HFFc6 (cell line): ENCODE measurements around the gene KIF13A. TPM values are rescaled to one million over a fixed set of nuclear protein-coding genes. Genes with fewer than 3 reads are reported as not detected.

ENCODE experiments used
- DNase-seq: peaks from one replicate; pipeline ENCODE4 v3.0.0-alpha.2; 2018
- H3K27ac Mint-ChIP-seq: 2 replicates; pipeline ENCODE4 v1.8.0; 2020; ENCODE audit warnings: mild to moderate bottlenecking, mixed read lengths
- H3K27me3 Mint-ChIP-seq: 2 replicates; pipeline ENCODE4 v1.8.0; 2021; ENCODE audit warnings: mild to moderate bottlenecking, moderate library complexity, mixed read lengths; ENCODE audit not compliant: insufficient read depth
- H3K36me3 Mint-ChIP-seq: 2 replicates; pipeline ENCODE4 v1.8.0; 2021; ENCODE audit warnings: low read depth, mixed read lengths
- H3K4me1 Mint-ChIP-seq: 2 replicates; pipeline ENCODE4 v1.8.0; 2020; ENCODE audit warnings: low read depth, mixed read lengths
- H3K4me3 Mint-ChIP-seq: 2 replicates; pipeline ENCODE4 v1.8.0; 2020; ENCODE audit warnings: mild to moderate bottlenecking, moderate library complexity, mixed read lengths
- H3K9me3 Mint-ChIP-seq: 2 replicates; pipeline ENCODE4 v1.8.0; 2020; ENCODE audit warnings: mild to moderate bottlenecking, mixed read lengths
- CTCF ChIP-seq: fragments of 200-600 bp; sonication (generic); IDR thresholded peaks from 2 replicates; pipeline ENCODE4 v1.5.0; 2021; ENCODE audit warnings: antibody characterized with exemption, mild to moderate bottlenecking
- long read RNA-seq: library from polyadenylated mRNA; unstranded; transcript quantifications from one replicate; pipeline ENCODE4 v2.0.0, GENCODE V29; 2019
- total RNA-seq, 6 experiments: library from RNA; stranded (reverse); fragmentation: NEBNext Ultra II Directional; extraction: Animal tissue kit (Norgen Biotek cat#: 25700); gene quantifications; 2 replicates in 1 of 6; 3 replicates in 5 of 6; pipeline ENCODE4 v1.2.3, GENCODE V29; 2021

The KIF13A gene
- total RNA-seq = 10 to 100 TPM; 63.7 to 72.8 (median 66.4) TPM
- long read RNA-seq, partial matches to known transcripts = 6 of 12 reads
- long read RNA-seq, other reads (novel, unspliced or antisense) = 5 of 12 reads

- H3K27me3 Mint-ChIP-seq = no peaks in the 10 kb centered on the region; the same call in 1 of the 2 replicates
- DNase-seq = no peak
- peaks cover 56% of the 10 kb centered on the region for H3K4me1 Mint-ChIP-seq
- peaks cover 15% of the 10 kb centered on the region for H3K36me3 Mint-ChIP-seq
- peak within 1 kb of the TSS; percentile 95 for H3K4me3 Mint-ChIP-seq
- TF ChIP-seq CTCF = no peak
- no peaks in the 10 kb centered on the region for H3K9me3 Mint-ChIP-seq
- H3K27ac Mint-ChIP-seq = peak within 1 kb of the TSS; percentile 94
Observed at GRCh38 chr6:17987447-17987696, at the start of gene KIF13A. KIF13A (minus strand) TSS chr6:17987635; CDS start chr6:17987463, 172 bp downstream.

GRCh38 chr6:18036781-18037180, 49.3 kb upstream of the KIF13A start:
- H3K36me3 Mint-ChIP-seq = no peaks in the 10 kb centered on the region
- no peak overlapping the region for H3K27ac Mint-ChIP-seq
- DNase-seq = no peak
- TF ChIP-seq CTCF = no peak
- H3K27me3 Mint-ChIP-seq = peaks cover 3% of the 10 kb centered on the region
- peaks cover 20% of the 10 kb centered on the region for H3K4me1 Mint-ChIP-seq
- no peaks in the 10 kb centered on the region for H3K9me3 Mint-ChIP-seq
- H3K4me3 Mint-ChIP-seq = no peak overlapping the region

- H3K4me3 Mint-ChIP-seq = no peak overlapping the region
- no peaks in the 10 kb centered on the region for H3K9me3 Mint-ChIP-seq
- DNase-seq = no peak
- no peak for TF ChIP-seq CTCF
- peaks cover 3% of the 10 kb centered on the region for H3K27me3 Mint-ChIP-seq
- peaks cover 19% of the 10 kb centered on the region for H3K4me1 Mint-ChIP-seq
- no peaks in the 10 kb centered on the region for H3K36me3 Mint-ChIP-seq
- no peak overlapping the region for H3K27ac Mint-ChIP-seq
Observed at GRCh38 chr6:18035330-18035854, 48.0 kb upstream of the KIF13A start.

- H3K27me3 Mint-ChIP-seq = peaks cover 3% of the 10 kb centered on the region
- H3K9me3 Mint-ChIP-seq = no peaks in the 10 kb centered on the region
- DNase-seq = no peak
- H3K27ac Mint-ChIP-seq = no peak overlapping the region
- peaks cover 13% of the 10 kb centered on the region for H3K4me1 Mint-ChIP-seq
- no peak for TF ChIP-seq CTCF
- no peaks in the 10 kb centered on the region for H3K36me3 Mint-ChIP-seq
- no peak overlapping the region for H3K4me3 Mint-ChIP-seq
Observed at GRCh38 chr6:18034798-18035202, 47.4 kb upstream of the KIF13A start.

- no peak for DNase-seq
- Mint-ChIP-seq H3K27me3 (peaks cover 3% of the 10 kb centered on the region), H3K9me3 (no peaks in the 10 kb centered on the region), H3K27ac (no peak overlapping the region), H3K4me1 (no peaks in the 10 kb centered on the region), H3K36me3 (no peaks in the 10 kb centered on the region), H3K4me3 (no peak overlapping the region)
- TF ChIP-seq CTCF = no peak
Observed at GRCh38 chr6:18031680-18032256, 44.3 kb upstream of the KIF13A start.
